Loucy (cell line): Measurements from ENCODE around the gene SCG2.

Experiments
- H2AFZ ChIP-seq: fragments of 200-600 bp; sonication (generic); 2 replicates; pipeline ENCODE4 v1.6.0; 2016; ENCODE audit warnings: antibody characterized with exemption, mild to moderate bottlenecking, low read length, moderate library complexity
- H3F3A ChIP-seq: fragments of 200-600 bp; 2 replicates; pipeline ENCODE4 v1.6.0; 2016; ENCODE audit warnings: antibody characterized with exemption, low read depth, mild to moderate bottlenecking
- H3K27me3 ChIP-seq: fragments of 200-600 bp; sonication (generic); 2 replicates; pipeline ENCODE4 v1.6.1; 2014; ENCODE audit warnings: low read length, mild to moderate bottlenecking; ENCODE audit not compliant: insufficient read depth, poor library complexity, severe bottlenecking
- H3K36me3 ChIP-seq: fragments of 200-600 bp; sonication (generic); 2 replicates; pipeline ENCODE4 v1.6.1; 2016; ENCODE audit warnings: low read length; ENCODE audit not compliant: insufficient read depth
- H3K4me1 ChIP-seq: fragments of 200-600 bp; sonication (generic); 2 replicates; pipeline ENCODE4 v1.5.1; 2014; ENCODE audit warnings: low read length, mild to moderate bottlenecking; ENCODE audit not compliant: insufficient read depth, poor library complexity, severe bottlenecking
- H3K4me2 ChIP-seq: fragments of 200-600 bp; sonication (generic); 2 replicates; pipeline ENCODE4 v1.6.0; 2014; ENCODE audit warnings: antibody characterized with exemption, low read length, low read depth, mild to moderate bottlenecking; ENCODE audit not compliant: poor library complexity, severe bottlenecking
- H3K4me3 ChIP-seq: fragments of 200-600 bp; sonication (generic); 2 replicates; pipeline ENCODE4 v1.5.1; 2014; ENCODE audit warnings: low read length, mild to moderate bottlenecking, mixed read lengths; ENCODE audit not compliant: poor library complexity, severe bottlenecking
- H3K79me2 ChIP-seq: fragments of 200-600 bp; sonication (generic); 2 replicates; pipeline ENCODE4 v1.6.1; 2014; ENCODE audit warnings: low read length; ENCODE audit not compliant: insufficient read depth
- H3K9ac ChIP-seq: fragments of 200-600 bp; sonication (generic); 2 replicates; pipeline ENCODE4 v1.6.0; 2014; ENCODE audit warnings: mild to moderate bottlenecking, low read depth, low read length, moderate library complexity; ENCODE audit not compliant: poor library complexity, severe bottlenecking
- H3K9me2 ChIP-seq: fragments of 200-600 bp; sonication (generic); replicated peaks from 2 replicates; pipeline ENCODE4 v1.6.1; 2016; ENCODE audit warnings: low read depth, low read length, mixed read lengths
- H3K9me3 ChIP-seq: fragments of 200-600 bp; sonication (generic); 2 replicates; pipeline ENCODE4 v1.6.1; 2014; ENCODE audit warnings: mild to moderate bottlenecking, antibody characterized with exemption, low read length, low read depth; ENCODE audit not compliant: insufficient read depth
- H4K20me1 ChIP-seq: fragments of 200-600 bp; sonication (generic); 2 replicates; pipeline ENCODE4 v1.6.0; 2014; ENCODE audit warnings: antibody characterized with exemption, low read length, mild to moderate bottlenecking; ENCODE audit not compliant: insufficient read depth, poor library complexity, severe bottlenecking
- EZH2phosphoT487 ChIP-seq: fragments of 200-600 bp; IDR thresholded peaks from 2 replicates; pipeline ENCODE4 v1.6.1; 2018; ENCODE audit warnings: antibody characterized with exemption, mild to moderate bottlenecking, moderate library complexity, borderline replicate concordance
- TF ChIP-seq, protein P1 (sequence below): fragments of 200-600 bp; sonication (generic); conservative IDR thresholded peaks from 2 replicates; pipeline ENCODE4 v1.5.1; 2014; ENCODE audit warnings: mild to moderate bottlenecking, antibody characterized with exemption, low read length

Gene SCG2

GRCh38 chr2:223613017-223613950 is 11.1 kb upstream of the SCG2 start:
- Histone ChIP-seq H3K4me2 (no peak overlapping the region), H3K4me1 (no peaks in the 10 kb centered on the region), H3K9me2 (no peaks in the 10 kb centered on the region), H3K27me3 (no peaks in the 10 kb centered on the region), H3F3A (no peaks in the 10 kb centered on the region), H4K20me1 (no peaks in the 10 kb centered on the region), H3K4me3 (no peak overlapping the region), H3K36me3 (no peaks in the 10 kb centered on the region), H3K9ac (no peak overlapping the region), H3K79me2 (no peaks in the 10 kb centered on the region), H2AFZ (no peak overlapping the region), H3K9me3 (no peaks in the 10 kb centered on the region)
- TF ChIP-seq, protein P1, sequence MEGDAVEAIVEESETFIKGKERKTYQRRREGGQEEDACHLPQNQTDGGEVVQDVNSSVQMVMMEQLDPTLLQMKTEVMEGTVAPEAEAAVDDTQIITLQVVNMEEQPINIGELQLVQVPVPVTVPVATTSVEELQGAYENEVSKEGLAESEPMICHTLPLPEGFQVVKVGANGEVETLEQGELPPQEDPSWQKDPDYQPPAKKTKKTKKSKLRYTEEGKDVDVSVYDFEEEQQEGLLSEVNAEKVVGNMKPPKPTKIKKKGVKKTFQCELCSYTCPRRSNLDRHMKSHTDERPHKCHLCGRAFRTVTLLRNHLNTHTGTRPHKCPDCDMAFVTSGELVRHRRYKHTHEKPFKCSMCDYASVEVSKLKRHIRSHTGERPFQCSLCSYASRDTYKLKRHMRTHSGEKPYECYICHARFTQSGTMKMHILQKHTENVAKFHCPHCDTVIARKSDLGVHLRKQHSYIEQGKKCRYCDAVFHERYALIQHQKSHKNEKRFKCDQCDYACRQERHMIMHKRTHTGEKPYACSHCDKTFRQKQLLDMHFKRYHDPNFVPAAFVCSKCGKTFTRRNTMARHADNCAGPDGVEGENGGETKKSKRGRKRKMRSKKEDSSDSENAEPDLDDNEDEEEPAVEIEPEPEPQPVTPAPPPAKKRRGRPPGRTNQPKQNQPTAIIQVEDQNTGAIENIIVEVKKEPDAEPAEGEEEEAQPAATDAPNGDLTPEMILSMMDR: no peak
- TF ChIP-seq EZH2phosphoT487: no peak

GRCh38 chr2:223612501-223612900 is 10.3 kb upstream of the SCG2 start:
- Histone ChIP-seq H3K9me3 (no peaks in the 10 kb centered on the region), H3K9me2 (no peaks in the 10 kb centered on the region), H3K79me2 (no peaks in the 10 kb centered on the region), H2AFZ (no peak overlapping the region), H3K9ac (no peak overlapping the region), H3K27me3 (no peaks in the 10 kb centered on the region), H3K4me1 (no peaks in the 10 kb centered on the region), H3K4me3 (no peak overlapping the region), H4K20me1 (no peaks in the 10 kb centered on the region), H3F3A (no peaks in the 10 kb centered on the region), H3K36me3 (no peaks in the 10 kb centered on the region), H3K4me2 (no peak overlapping the region)
- TF ChIP-seq, protein P1: no peak
- TF ChIP-seq EZH2phosphoT487: no peak

GRCh38 chr2:223611061-223611460 is 8.9 kb upstream of the SCG2 start:
- no peaks in the 10 kb centered on the region for H3K4me1 ChIP-seq
- H4K20me1 ChIP-seq: no peaks in the 10 kb centered on the region
- H3K27me3 ChIP-seq: no peaks in the 10 kb centered on the region
- H3K79me2 ChIP-seq: no peaks in the 10 kb centered on the region
- H3K9ac ChIP-seq: no peak overlapping the region
- H2AFZ ChIP-seq: no peak overlapping the region
- no peaks in the 10 kb centered on the region for H3K9me2 ChIP-seq
- H3F3A ChIP-seq: no peaks in the 10 kb centered on the region
- no peak for TF ChIP-seq EZH2phosphoT487
- TF ChIP-seq, protein P1: no peak
- H3K4me2 ChIP-seq: no peak overlapping the region
- H3K36me3 ChIP-seq: no peaks in the 10 kb centered on the region
- H3K9me3 ChIP-seq: no peaks in the 10 kb centered on the region
- no peak overlapping the region for H3K4me3 ChIP-seq
